ENCODE data around the gene TTC28.
"Not testable (repeated sequence)": the region's sequence is repeated elsewhere in the genome, so short reads cannot be mapped to it uniquely, and the experiment has no call there.

The TTC28 gene

GRCh38 chr22:28679611-28680287, at the start of gene TTC28:
Gene TTC28 (minus strand): TSS chr22:28679840. CDS start chr22:28679723, 117 bp downstream.
- DNase-seq (ENCODE audit: low read depth): not testable (repeated sequence)

- no peak for DNase-seq (ENCODE audit: low read depth)
Measured at GRCh38 chr22:28728621-28729313, 49.1 kb upstream of the TTC28 start.

- DNase-seq (ENCODE audit: low read depth): no peak
Measured at GRCh38 chr22:28728002-28728401, 48.4 kb upstream of the TTC28 start.

- no peak for DNase-seq (ENCODE audit: low read depth)
Measured at GRCh38 chr22:28718044-28718443, 38.4 kb upstream of the TTC28 start.

- no peak for DNase-seq (ENCODE audit: low read depth)
Measured at GRCh38 chr22:28716686-28717085, 37.0 kb upstream of the TTC28 start.

- DNase-seq (ENCODE audit: low read depth): no peak
Measured at GRCh38 chr22:28715611-28716010, 36.0 kb upstream of the TTC28 start.

GRCh38 chr22:28714043-28714628, 34.5 kb upstream of the TTC28 start:
- no peak for DNase-seq (ENCODE audit: low read depth)

GRCh38 chr22:28711820-28712777, 32.5 kb upstream of the TTC28 start:
- DNase-seq (ENCODE audit: low read depth): no peak

GRCh38 chr22:28711341-28711740, 31.7 kb upstream of the TTC28 start:
- DNase-seq (ENCODE audit: low read depth): no peak

- no peak for DNase-seq (ENCODE audit: low read depth)
Measured at GRCh38 chr22:28710576-28711191, 31.0 kb upstream of the TTC28 start.

GRCh38 chr22:28710107-28710506, 30.5 kb upstream of the TTC28 start:
- no peak for DNase-seq (ENCODE audit: low read depth)

- no peak for DNase-seq (ENCODE audit: low read depth)
Measured at GRCh38 chr22:28706845-28707244, 27.2 kb upstream of the TTC28 start.

- DNase-seq (ENCODE audit: low read depth): no peak
Measured at GRCh38 chr22:28703436-28703835, 23.8 kb upstream of the TTC28 start.

- no peak for DNase-seq (ENCODE audit: low read depth)
Measured at GRCh38 chr22:28702891-28703290, 23.3 kb upstream of the TTC28 start.

GRCh38 chr22:28693041-28693760, 13.6 kb upstream of the TTC28 start:
- DNase-seq (ENCODE audit: low read depth): not testable (repeated sequence)

GRCh38 chr22:28689796-28690195, 10.2 kb upstream of the TTC28 start:
- not testable (repeated sequence) for DNase-seq (ENCODE audit: low read depth)

- not testable (repeated sequence) for DNase-seq (ENCODE audit: low read depth)
Measured at GRCh38 chr22:28682966-28683365, 3.3 kb upstream of the TTC28 start.

- DNase-seq (ENCODE audit: low read depth): not testable (repeated sequence)
Measured at GRCh38 chr22:28680813-28681490, 1.3 kb upstream of the TTC28 start.

- not testable (repeated sequence) for DNase-seq (ENCODE audit: low read depth)
Measured at GRCh38 chr22:28678778-28679610, 646 bp downstream of the TTC28 start.

All from stimulated activated CD8-positive, alpha-beta memory T cell treated with anti-CD3 and anti-CD28 coated beads, Interleukin-12 subunit alpha, Interleukin-12 subunit beta, amount 100 ng/mL, for 1 hour (primary cell).